ENCODE measurements around the gene NBAS. TPM values are rescaled to one million over a fixed set of nuclear protein-coding genes. Genes with fewer than 3 reads are reported as not detected.

The NBAS gene
- total and polyA plus RNA-seq, 2 donors (not counting 3 experiments of a cell fraction or from before 2014, with no cell fraction given): 29.4 to 43.0 TPM

DNA sequence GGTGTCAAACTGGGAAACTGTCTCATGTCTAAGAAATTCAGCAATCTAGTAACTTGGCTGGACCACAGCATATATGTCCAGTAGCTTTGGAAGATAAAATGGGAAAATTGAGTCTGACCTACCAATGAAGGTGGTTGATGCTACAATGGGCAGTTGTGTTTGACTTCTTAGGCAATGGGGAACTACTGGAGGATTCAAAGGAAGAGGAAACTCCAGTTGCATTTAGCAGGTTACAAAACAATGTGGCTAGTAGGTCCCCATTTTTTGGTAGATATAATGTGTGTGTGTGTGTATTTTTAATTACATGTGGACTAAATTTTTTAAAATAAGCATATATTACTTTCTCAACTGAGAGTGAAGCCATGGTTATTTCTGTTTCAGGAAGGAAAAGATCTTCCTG is 427.7 kb downstream of the NBAS start:
- Histone ChIP-seq H3K27ac (ENCODE audit: insufficient read depth, low read depth, low read length) (no peak overlapping the region), H3K9me3 (replicated peaks; ENCODE audit: control insufficient read depth, insufficient read depth, low read length) (no peaks in the 10 kb centered on the region), H3K9ac (replicated peaks; ENCODE audit: extremely low read depth, insufficient read depth, low read length) (no peak overlapping the region), H3K4me1 (ENCODE audit: control insufficient read depth, extremely low read depth, insufficient read depth, low read length) (no peaks in the 10 kb centered on the region), H3K36me3 (ENCODE audit: control insufficient read depth in 2 of 2, extremely low read depth in 1 of 2, insufficient read depth in 2 of 2, low read length in 2 of 2) (no peaks in the 10 kb centered on the region), H2AFZ (ENCODE audit: low read depth, low read length) (no peak overlapping the region), H3K4me3 (replicated peaks in 1 of 3; ENCODE audit: insufficient read depth in 1 of 3, low read depth in 1 of 3, low read length in 3 of 3) (no peak overlapping the region), H3K79me2 (ENCODE audit: control insufficient read depth, insufficient read depth, low read length) (no peaks in the 10 kb centered on the region), H3K27me3 (ENCODE audit: control insufficient read depth in 2 of 2, insufficient read depth in 2 of 2, low read length in 2 of 2) (no peaks in the 10 kb centered on the region), H4K20me1 (replicated peaks; ENCODE audit: control insufficient read depth, extremely low read depth, insufficient read depth, low read length) (no peaks in the 10 kb centered on the region), H3K4me2 (ENCODE audit: insufficient read depth, low read length) (no peak overlapping the region), H3K9me1 (replicated peaks; ENCODE audit: control insufficient read depth, extremely low read depth, insufficient read depth, low read length) (no peaks in the 10 kb centered on the region)
- DNase-seq (ENCODE audit: low read depth, low spot score) (no peak), FAIRE-seq (no peak)
- dilution Hi-C loops (cut with MboI; ENCODE audit: extremely low pct_ligation_motif_present, low sequenced_read_pairs) (no loop called here), intact Hi-C loops (cut with micrococcal nuclease) (no loop called here)
- TF ChIP-seq MYC (IDR thresholded peaks at IDR 0.05; ENCODE audit: low read depth, low read length): no peak
- no peak for TF ChIP-seq POLR2A (IDR thresholded peaks at IDR 0.05; ENCODE audit: low read depth, low read length)
- TF ChIP-seq EZH2 (IDR thresholded peaks at IDR 0.05; ENCODE audit: borderline replicate concordance, low read depth, low read length, severe bottlenecking): no peak
- no peak for TF ChIP-seq GATA2 (IDR thresholded peaks at IDR 0.05; ENCODE audit: insufficient read depth, insufficient read length, low read depth, low read length)
- no peak for TF ChIP-seq FOS (IDR thresholded peaks at IDR 0.05; ENCODE audit: borderline replicate concordance, insufficient read depth, low read length)
- TF ChIP-seq JUN (IDR thresholded peaks at IDR 0.05; ENCODE audit: borderline replicate concordance, insufficient read depth, insufficient read length, low read depth): no peak
- TF ChIP-seq, protein P1, sequence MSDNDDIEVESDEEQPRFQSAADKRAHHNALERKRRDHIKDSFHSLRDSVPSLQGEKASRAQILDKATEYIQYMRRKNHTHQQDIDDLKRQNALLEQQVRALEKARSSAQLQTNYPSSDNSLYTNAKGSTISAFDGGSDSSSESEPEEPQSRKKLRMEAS (IDR thresholded peaks at IDR 0.05; ENCODE audit: insufficient read depth, insufficient read length): no peak
- BruUV-seq (replicated peaks): no TSS peak
- ChIA-PET POLR2A (no interaction called here), CTCF (no interaction called here)

DNA sequence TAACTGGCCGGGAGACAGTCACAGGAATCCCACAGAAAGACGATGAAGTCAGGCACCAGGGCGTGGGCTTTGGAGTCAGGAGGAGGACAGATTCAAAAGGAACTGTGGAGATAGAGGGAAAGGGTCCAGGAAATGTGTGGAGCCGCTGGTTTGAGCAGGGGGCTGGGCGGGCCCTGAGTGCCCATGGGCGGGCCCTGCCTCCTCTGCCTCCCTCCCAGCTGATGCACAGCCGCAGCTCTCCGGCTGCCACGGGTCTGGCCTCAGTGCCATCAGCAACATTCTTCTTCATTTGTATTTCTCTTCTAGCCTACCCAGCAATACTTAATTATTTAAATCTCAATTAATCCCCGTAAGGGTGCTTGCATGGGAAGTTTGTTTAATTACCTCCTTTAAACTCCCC is 432.3 kb downstream of the NBAS start:
- Histone ChIP-seq H3K36me3 (ENCODE audit: control insufficient read depth in 2 of 2, extremely low read depth in 1 of 2, insufficient read depth in 2 of 2, low read length in 2 of 2) (no peaks in the 10 kb centered on the region), H3K9me1 (replicated peaks; ENCODE audit: control insufficient read depth, extremely low read depth, insufficient read depth, low read length) (no peaks in the 10 kb centered on the region), H3K27ac (ENCODE audit: insufficient read depth, low read depth, low read length) (no peak overlapping the region), H3K4me1 (ENCODE audit: control insufficient read depth, extremely low read depth, insufficient read depth, low read length) (no peaks in the 10 kb centered on the region), H3K79me2 (ENCODE audit: control insufficient read depth, insufficient read depth, low read length) (no peaks in the 10 kb centered on the region), H2AFZ (ENCODE audit: low read depth, low read length) (no peak overlapping the region), H3K27me3 (ENCODE audit: control insufficient read depth in 2 of 2, insufficient read depth in 2 of 2, low read length in 2 of 2) (no peaks in the 10 kb centered on the region), H3K9me3 (replicated peaks; ENCODE audit: control insufficient read depth, insufficient read depth, low read length) (no peaks in the 10 kb centered on the region), H3K9ac (replicated peaks; ENCODE audit: extremely low read depth, insufficient read depth, low read length) (no peak overlapping the region), H3K4me2 (ENCODE audit: insufficient read depth, low read length) (no peak overlapping the region), H3K4me3 (replicated peaks in 1 of 3; ENCODE audit: insufficient read depth in 1 of 3, low read depth in 1 of 3, low read length in 3 of 3) (no peak overlapping the region), H4K20me1 (replicated peaks; ENCODE audit: control insufficient read depth, extremely low read depth, insufficient read depth, low read length) (no peaks in the 10 kb centered on the region)
- ChIA-PET CTCF (interaction anchor here (0.9 kb wide), 1 partner anchor 32 kb away, joined by 3 read pairs; no protein-coding TSS in a partner anchor), POLR2A (no interaction called here)
- DNase-seq (ENCODE audit: low read depth, low spot score): no peak
- dilution Hi-C loops (cut with MboI; ENCODE audit: extremely low pct_ligation_motif_present, low sequenced_read_pairs): no loop called here
- no TSS peak for BruUV-seq (replicated peaks)
- FAIRE-seq: no peak
- intact Hi-C loops (cut with micrococcal nuclease): no loop called here
- TF ChIP-seq JUN (IDR thresholded peaks at IDR 0.05; ENCODE audit: borderline replicate concordance, insufficient read depth, insufficient read length, low read depth) (no peak), GATA2 (IDR thresholded peaks at IDR 0.05; ENCODE audit: insufficient read depth, insufficient read length, low read depth, low read length) (no peak)

Measured in endothelial cell of umbilical vein (primary cell).